ENCODE data around the gene HHLA2.
"Not testable (repeated sequence)": the region's sequence is repeated elsewhere in the genome, so short reads cannot be mapped to it uniquely, and the experiment has no call there.

Gene HHLA2

GRCh38 chr3:108271626-108272025 is 24.7 kb upstream of the HHLA2 start:
- ATAC-seq = no peak
- no peak for TF ChIP-seq CREB5 (CRISPR knock-in tag; IDR thresholded peaks at IDR 0.05; ENCODE audit: low read depth)
- TF ChIP-seq TSHZ2 (CRISPR knock-in tag; IDR thresholded peaks at IDR 0.05) = no peak
- no peak for TF ChIP-seq CSRNP3 (CRISPR knock-in tag; IDR thresholded peaks at IDR 0.05)
- no peak for TF ChIP-seq ZNF8 (CRISPR knock-in tag; IDR thresholded peaks at IDR 0.05)
- TF ChIP-seq TCF4 (CRISPR knock-in tag; IDR thresholded peaks at IDR 0.05; ENCODE audit: borderline replicate concordance) = no peak
- TF ChIP-seq POU6F1 (CRISPR knock-in tag; IDR thresholded peaks at IDR 0.05; ENCODE audit: borderline replicate concordance, low read depth) = no peak
- TF ChIP-seq GLIS3 (CRISPR knock-in tag; IDR thresholded peaks at IDR 0.05) = no peak
- no peak for TF ChIP-seq PPARA (CRISPR knock-in tag; IDR thresholded peaks at IDR 0.05; ENCODE audit: borderline replicate concordance)
- TF ChIP-seq CSDC2 (CRISPR knock-in tag; IDR thresholded peaks at IDR 0.05) = no peak
- TF ChIP-seq SNAI2 (CRISPR knock-in tag; IDR thresholded peaks at IDR 0.05) = no peak
- no peak for TF ChIP-seq ESRRG (CRISPR knock-in tag; IDR thresholded peaks at IDR 0.05)
- no peak for TF ChIP-seq ZNF565 (CRISPR knock-in tag; conservative IDR thresholded peaks at IDR 0.05; ENCODE audit: low read depth)
- no peak for TF ChIP-seq ZC3H10 (CRISPR knock-in tag; IDR thresholded peaks at IDR 0.05)
- no peak for TF ChIP-seq ZNF70 (CRISPR knock-in tag; IDR thresholded peaks at IDR 0.05)
- TF ChIP-seq ZFP3 (CRISPR knock-in tag; IDR thresholded peaks at IDR 0.05) = no peak
- no peak for TF ChIP-seq RARB (CRISPR knock-in tag; IDR thresholded peaks at IDR 0.05)
- no peak for TF ChIP-seq ARNTL (CRISPR knock-in tag; IDR thresholded peaks at IDR 0.05; ENCODE audit: borderline replicate concordance, low read depth)
- no peak for TF ChIP-seq ISL1 (CRISPR knock-in tag; IDR thresholded peaks at IDR 0.05)

- not testable (repeated sequence) for ATAC-seq
Measured at GRCh38 chr3:108279066-108279465, 17.3 kb upstream of the HHLA2 start.

- TF ChIP-seq PPARA (CRISPR knock-in tag; IDR thresholded peaks at IDR 0.05; ENCODE audit: borderline replicate concordance) (no peak), TOX (CRISPR knock-in tag; IDR thresholded peaks at IDR 0.05; ENCODE audit: borderline replicate concordance) (no peak), ZC3H10 (CRISPR knock-in tag; IDR thresholded peaks at IDR 0.05) (no peak), OSR1 (CRISPR knock-in tag; IDR thresholded peaks at IDR 0.05) (no peak), SNAI2 (CRISPR knock-in tag; IDR thresholded peaks at IDR 0.05) (no peak), ZNF8 (CRISPR knock-in tag; IDR thresholded peaks at IDR 0.05) (no peak), ESRRG (CRISPR knock-in tag; IDR thresholded peaks at IDR 0.05) (no peak), GLIS3 (CRISPR knock-in tag; IDR thresholded peaks at IDR 0.05) (no peak), CSDC2 (CRISPR knock-in tag; IDR thresholded peaks at IDR 0.05) (no peak), TCF4 (CRISPR knock-in tag; IDR thresholded peaks at IDR 0.05; ENCODE audit: borderline replicate concordance) (no peak), CSRNP3 (CRISPR knock-in tag; IDR thresholded peaks at IDR 0.05) (no peak), TSHZ2 (CRISPR knock-in tag; IDR thresholded peaks at IDR 0.05) (no peak), ARNTL (CRISPR knock-in tag; IDR thresholded peaks at IDR 0.05; ENCODE audit: borderline replicate concordance, low read depth) (no peak), RARB (CRISPR knock-in tag; IDR thresholded peaks at IDR 0.05) (no peak), ZNF565 (CRISPR knock-in tag; conservative IDR thresholded peaks at IDR 0.05; ENCODE audit: low read depth) (no peak), CREB5 (CRISPR knock-in tag; IDR thresholded peaks at IDR 0.05; ENCODE audit: low read depth) (no peak)
- ATAC-seq = no peak
Measured at GRCh38 chr3:108280476-108280875, 15.9 kb upstream of the HHLA2 start.

All from SK-N-SH treated with all-trans-retinoic acid at 6 μM for 48 hours (cell line).